Measurements from ENCODE around the gene RIMS3. TPM values are rescaled to one million over a fixed set of nuclear protein-coding genes. Genes with fewer than 3 reads are reported as not detected.
"Not testable (repeated sequence)": the region's sequence is repeated elsewhere in the genome, so short reads cannot be mapped to it uniquely, and the experiment has no call there.

Gene RIMS3
- polyA plus RNA-seq, 3 donors = 0.21 to 0.79 (median 0.36) TPM

- H3K27ac ChIP-seq (ENCODE audit: low read depth, low read length) = no peak overlapping the region
- 74 to 81% (median 75%) methylated on average over 6 of the region's 6 CpGs for WGBS, 3 donors
Measured at GRCh38 chr1:40621821-40622450, 43.5 kb downstream of the RIMS3 start.

- 57 to 75% (median 71%) methylated on average over 3 of the region's 3 CpGs for WGBS, 3 donors
- H3K27ac ChIP-seq (ENCODE audit: low read depth, low read length) = no peak overlapping the region
Measured at GRCh38 chr1:40620586-40621210, 44.8 kb downstream of the RIMS3 start.

DNA sequence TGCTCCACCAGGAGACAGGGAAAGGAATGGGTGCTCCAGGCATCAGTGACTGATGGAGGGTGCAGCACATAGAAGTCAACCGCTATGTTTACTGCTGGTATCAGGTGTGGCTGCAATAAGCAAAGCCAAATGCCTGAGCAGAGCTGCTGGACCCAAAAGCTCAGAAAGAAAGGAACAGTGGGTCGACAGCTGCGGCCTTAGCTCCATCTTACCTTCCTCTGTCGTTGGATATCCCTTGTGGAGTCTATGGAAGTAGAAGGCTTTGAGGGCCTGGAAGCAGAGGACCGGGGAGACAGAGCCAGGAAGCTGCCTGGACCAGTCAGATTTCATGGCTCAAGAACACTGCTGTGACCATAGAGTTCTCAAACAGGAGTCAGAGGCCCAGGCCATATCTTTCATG, 45.3 kb downstream of the RIMS3 start:
- 85 to 86% (median 86%) methylated on average over 5 of the region's 5 CpGs for WGBS, 3 donors
- H3K27ac ChIP-seq (ENCODE audit: low read depth, low read length) = no peak overlapping the region

DNA sequence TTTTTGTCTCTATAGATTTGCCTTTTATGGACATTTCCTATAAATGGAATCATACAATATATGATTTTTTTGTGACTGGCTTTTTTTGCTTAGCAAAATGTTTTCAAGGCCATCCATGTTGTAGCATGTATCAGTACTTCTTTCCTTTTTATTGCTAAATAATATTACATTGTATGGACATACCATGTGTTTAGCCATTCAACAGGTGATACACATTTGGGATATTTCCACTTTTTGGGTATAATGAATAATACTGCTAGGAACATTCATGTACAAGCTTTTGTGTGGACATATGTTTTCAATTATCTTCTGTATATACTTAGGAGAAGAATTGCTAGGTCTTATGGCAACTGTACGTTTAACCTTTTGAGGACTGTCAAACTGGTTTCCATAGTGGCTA, 47.4 kb downstream of the RIMS3 start:
- H3K27ac ChIP-seq (ENCODE audit: low read depth, low read length) = no peak overlapping the region
- WGBS, 3 donors = 83 to 88% (median 86%) methylated on average over 1 of the region's 1 CpG

GRCh38 chr1:40612345-40612831, 53.1 kb downstream of the RIMS3 start:
- H3K27ac ChIP-seq (ENCODE audit: low read depth, low read length) = no peak overlapping the region
- 34 to 41% (median 40%) methylated on average over 11 of the region's 11 CpGs for WGBS, 3 donors

DNA sequence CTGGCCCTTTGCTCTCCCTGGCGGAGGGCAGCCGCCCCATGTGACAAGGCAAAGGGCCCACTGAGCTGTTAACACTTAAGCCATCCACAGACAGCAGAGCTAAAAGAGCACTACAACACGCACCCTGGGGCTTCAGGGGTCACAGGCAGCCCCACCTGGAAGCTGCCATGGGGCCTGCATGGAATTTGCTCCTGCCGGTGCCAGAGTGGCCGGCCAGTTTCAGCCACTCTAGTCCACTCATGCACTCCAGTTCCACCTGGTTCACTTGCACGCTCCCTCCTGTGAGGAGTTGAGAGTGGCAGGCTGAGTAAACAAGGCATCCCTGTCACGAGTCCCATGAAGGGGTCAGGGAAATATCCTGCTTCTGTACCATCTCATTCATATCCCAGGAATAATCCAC, 55.3 kb downstream of the RIMS3 start:
- no peak overlapping the region for H3K27ac ChIP-seq (ENCODE audit: low read depth, low read length)
- WGBS, 3 donors = 85 to 91% (median 90%) methylated on average over 7 of the region's 7 CpGs

DNA sequence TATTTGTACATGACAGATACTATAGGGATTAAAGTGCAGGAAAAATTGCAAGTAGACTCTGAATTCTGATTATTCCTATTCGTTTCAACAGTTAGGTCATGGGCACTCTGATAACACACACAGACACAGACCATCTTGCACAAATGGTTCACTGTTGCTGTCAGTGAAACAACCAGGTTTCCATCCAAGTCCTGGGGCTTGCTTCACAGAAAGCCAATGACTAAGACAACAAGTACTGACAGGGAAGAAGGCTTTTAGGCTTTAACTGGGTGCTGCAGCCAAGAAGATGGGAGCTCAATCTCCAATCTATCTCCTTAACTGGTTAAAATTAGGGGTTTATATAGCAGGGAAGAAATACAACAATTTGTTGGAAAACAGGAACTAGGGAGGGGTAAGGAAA, 57.6 kb downstream of the RIMS3 start:
- no peak overlapping the region for H3K27ac ChIP-seq (ENCODE audit: low read depth, low read length)
- WGBS, 3 donors = 64 to 72% (median 66%) methylated on average over 1 of the region's 1 CpG

DNA sequence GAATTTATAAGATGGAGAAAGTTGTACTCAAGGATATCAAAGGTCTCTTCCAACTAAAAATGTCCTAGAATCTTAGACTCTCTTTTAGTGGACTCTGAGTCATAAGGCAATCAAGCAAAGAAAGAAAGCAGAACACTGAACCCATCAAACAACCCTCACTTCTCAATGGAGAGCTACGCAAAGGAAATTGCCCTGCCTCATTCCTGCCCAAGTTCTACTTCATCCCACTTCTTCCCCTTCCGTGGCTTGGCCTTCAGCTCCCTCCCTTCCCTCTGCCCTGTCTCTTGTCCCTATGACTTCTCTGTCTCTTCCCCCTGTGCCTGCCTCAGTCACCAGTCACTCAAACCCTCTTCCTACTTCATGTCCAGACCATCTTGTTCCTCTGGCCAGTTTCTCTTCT, 58.5 kb downstream of the RIMS3 start:
- WGBS, 3 donors = 63 to 74% (median 67%) methylated on average over 2 of the region's 2 CpGs
- H3K27ac ChIP-seq (ENCODE audit: low read depth, low read length) = no peak overlapping the region

DNA sequence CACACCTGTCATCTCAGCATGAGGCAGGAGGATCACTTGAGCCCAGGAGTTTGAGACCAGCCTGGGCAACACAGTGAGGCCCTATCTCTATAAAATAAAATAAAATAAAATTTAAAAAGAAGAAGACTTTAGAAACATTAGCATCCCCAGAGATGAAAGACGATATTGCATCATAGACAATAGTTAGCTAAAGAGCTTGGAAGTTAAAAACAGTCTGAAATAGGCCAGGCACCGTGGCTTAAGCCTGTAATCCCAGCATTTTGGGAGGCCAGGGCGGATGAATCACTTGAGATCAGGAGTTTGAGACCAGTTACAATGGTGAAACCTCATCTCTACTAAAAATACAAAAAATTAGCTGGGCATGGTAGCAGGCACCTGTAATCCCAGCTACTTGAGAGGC, 59.3 kb downstream of the RIMS3 start:
- no peak overlapping the region for H3K27ac ChIP-seq (ENCODE audit: low read depth, low read length)
- 60 to 70% (median 67%) methylated on average over 3 of the region's 3 CpGs for WGBS, 3 donors

DNA sequence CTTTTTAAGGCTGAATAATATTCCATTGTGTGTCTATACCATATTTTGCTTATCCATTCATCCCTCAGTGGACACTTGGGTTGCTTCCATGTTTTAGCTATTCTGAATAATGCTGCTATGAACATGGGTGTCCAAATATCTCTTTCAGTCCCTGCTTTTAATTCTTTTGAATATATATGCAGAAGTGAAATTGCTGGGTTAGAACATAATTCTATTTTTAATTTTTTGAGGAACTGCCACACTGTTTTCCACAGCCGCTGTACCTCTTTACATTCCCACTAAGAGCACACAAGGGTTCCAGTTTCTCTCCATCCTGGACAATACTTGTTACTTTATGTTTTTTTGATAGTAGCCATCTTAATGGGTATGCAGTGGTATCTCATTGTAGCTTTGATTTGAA, 65.6 kb downstream of the RIMS3 start:
- H3K27ac ChIP-seq (ENCODE audit: low read depth, low read length) = no peak overlapping the region
- 84 to 90% (median 88%) methylated on average over 1 of the region's 1 CpG for WGBS, 3 donors

DNA sequence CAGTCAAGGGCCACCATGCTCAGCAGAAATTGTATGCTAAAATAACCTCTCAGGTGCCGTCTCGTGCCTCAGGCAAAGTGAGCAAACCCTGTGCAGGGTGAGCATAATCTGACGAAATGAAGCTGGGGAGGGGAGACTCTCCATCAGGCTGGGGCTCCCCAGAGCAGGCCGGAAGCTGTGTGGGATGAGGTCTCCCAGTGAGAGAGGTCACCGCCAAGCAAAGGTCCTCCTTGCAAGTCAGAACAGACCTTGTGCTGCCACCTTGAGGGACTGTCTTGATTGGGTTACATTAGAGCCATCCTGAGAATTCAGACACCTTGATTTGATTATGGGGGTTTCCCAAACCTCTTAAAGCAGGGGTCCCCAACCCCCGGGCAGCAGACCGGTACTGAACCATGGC, 69.9 kb downstream of the RIMS3 start:
- WGBS, 3 donors = 82 to 91% (median 90%) methylated on average over 7 of the region's 7 CpGs

DNA sequence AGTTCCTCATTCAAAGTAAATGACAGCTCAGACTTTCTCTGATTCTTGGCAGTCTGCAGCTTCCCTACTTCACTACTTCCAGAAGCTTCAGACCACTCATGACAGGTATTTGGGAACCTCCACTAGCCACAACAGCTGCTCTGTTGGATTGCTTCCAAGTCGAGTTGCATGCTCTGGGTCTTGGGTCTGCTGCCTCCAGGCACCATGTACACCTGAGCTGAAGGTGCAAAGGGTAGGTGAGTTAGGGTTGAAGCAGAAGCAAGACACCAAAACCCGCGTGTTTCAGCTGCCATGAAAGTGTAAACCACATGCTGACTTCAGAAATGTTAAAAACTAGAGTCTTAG, 71.3 kb downstream of the RIMS3 start:
- H3K27ac ChIP-seq (ENCODE audit: low read depth, low read length) = no peak overlapping the region
- WGBS, 3 donors = 50 to 64% (median 51%) methylated on average over 3 of the region's 3 CpGs

More for the DNA sequence above, 69.9 kb downstream of the RIMS3 start:
- H3K27ac ChIP-seq (ENCODE audit: low read depth, low read length) = no peak overlapping the region

GRCh38 chr1:40593449-40594186, 71.9 kb downstream of the RIMS3 start:
- H3K27ac ChIP-seq (ENCODE audit: low read depth, low read length) = no peak overlapping the region
- 36 to 49% (median 44%) methylated on average over 8 of the region's 8 CpGs for WGBS, 3 donors

- WGBS, 3 donors = 38 to 47% (median 40%) methylated on average over 6 of the region's 6 CpGs
- H3K27ac ChIP-seq (ENCODE audit: low read depth, low read length) = no peak overlapping the region
Measured at GRCh38 chr1:40592107-40592803, 73.2 kb downstream of the RIMS3 start.

DNA sequence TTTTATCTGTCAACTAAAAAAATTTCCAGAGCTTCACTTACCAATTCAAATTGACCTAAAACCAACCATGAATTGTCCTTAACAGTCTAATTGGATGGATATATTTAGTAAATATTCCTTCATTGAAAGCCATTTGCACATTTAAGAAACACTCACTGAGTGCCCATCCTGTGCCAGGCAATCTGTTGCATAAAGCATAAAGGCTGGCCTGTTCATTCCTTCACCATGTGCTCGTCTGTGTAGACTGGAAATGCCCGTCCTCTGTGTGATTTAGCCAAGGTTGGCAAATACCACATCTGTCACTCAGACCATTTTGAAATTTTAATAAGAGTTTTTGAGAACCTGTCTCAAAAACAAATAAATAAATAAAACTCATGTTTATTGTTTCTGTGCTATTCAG, 76.9 kb downstream of the RIMS3 start:
- WGBS, 3 donors = 52 to 84% (median 69%) methylated on average over 2 of the region's 2 CpGs
- no peak overlapping the region for H3K27ac ChIP-seq (ENCODE audit: low read depth, low read length)

GRCh38 chr1:40583980-40584379, 81.5 kb downstream of the RIMS3 start:
- H3K27ac ChIP-seq (ENCODE audit: low read depth, low read length) = no peak overlapping the region
- WGBS, 3 donors = 68 to 80% (median 76%) methylated on average over 6 of the region's 6 CpGs

DNA sequence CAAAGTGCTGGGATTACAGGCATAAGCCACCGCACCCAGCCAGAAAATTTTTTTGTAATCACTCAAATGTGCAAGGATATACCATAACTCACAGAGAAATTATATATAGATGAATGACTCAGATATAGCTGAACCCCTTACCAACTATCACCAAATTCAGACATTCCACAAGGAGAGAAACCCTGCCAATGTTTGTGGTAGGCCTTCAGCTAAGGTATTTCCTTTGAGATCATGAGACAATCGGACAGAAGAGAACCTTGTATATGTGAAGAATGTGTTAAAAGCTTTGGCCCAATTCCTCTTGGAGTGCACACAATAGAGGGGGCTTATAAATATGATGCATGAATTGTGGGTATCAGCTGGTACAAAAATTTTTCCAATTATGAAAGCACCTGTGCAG, 83.4 kb downstream of the RIMS3 start:
- no peak overlapping the region for H3K27ac ChIP-seq (ENCODE audit: low read depth, low read length)
- 88 to 95% (median 93%) methylated on average over 2 of the region's 2 CpGs for WGBS, 3 donors

- H3K27ac ChIP-seq (ENCODE audit: low read depth, low read length) = no peak overlapping the region
Measured at GRCh38 chr1:40575336-40575735, 90.1 kb downstream of the RIMS3 start.

DNA sequence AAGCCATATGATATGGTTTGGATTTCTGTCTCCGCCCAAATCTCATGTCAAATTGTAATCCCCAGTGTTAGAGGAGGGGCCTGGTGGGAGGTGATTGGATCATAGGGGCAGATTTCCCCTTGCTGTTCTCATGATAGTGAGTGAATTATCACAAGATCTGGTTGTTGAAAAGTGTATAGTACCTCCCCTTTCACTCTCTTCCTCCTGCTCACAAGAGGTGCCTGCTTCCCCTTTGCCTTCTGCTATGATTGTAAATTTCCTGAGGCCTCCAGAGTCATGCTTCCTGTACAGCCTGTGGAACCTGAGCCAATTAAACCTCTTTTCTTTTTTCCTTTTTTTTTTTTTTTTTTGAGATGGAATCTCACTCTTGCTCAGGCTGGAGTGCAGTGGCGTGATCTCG, 90.7 kb downstream of the RIMS3 start:
- not testable (repeated sequence) for H3K27ac ChIP-seq (ENCODE audit: low read depth, low read length)
- 43 to 78% (median 47%) methylated on average over 3 of the region's 3 CpGs for WGBS, 3 donors
